ENCODE measurements around the gene SLC14A1. TPM values are rescaled to one million over a fixed set of nuclear protein-coding genes. Genes with fewer than 3 reads are reported as not detected.

Gene SLC14A1
- total and polyA plus RNA-seq, 5 donors from 2014 or later, result 7.8 to 35.1 (median 10.5) TPM

DNA sequence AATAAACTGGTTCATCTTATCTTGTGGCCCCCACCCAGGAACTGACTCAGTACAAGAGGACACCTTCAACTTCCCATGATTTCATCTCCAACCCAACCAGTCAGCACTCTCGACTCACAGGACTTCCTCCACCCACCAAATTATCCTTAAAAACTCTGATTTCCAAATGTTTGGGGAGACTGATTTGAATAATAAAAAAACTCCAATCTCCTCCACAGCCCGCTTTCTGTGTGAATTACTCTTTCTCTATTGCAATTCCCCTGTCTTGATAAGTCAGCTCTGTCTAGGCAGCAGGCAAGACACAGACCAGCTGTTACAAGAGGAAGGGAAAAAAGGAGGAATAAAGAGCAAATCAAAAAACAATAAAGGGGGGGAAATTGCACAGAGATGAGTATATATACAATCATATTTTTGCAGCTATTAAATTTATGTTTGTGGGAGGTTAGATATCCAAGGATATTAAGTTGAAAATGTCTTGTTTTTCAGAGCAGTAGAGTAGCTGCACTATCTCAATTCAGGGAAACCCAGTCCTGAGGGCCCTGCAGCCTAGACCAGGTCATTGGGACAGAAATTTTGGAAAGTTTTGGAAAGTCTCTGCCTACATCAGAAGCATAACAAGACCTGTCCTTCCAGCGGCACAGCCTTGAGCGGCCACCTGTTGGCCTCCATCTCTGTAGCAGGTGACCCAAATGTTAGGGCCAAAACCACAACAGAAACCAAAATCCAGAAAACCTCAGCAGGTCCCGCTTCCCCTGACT is 68.7 kb downstream of the SLC14A1 start:
- Histone ChIP-seq H3K27me3 (ENCODE audit: control insufficient read depth, insufficient read depth, low read length) (no peaks in the 10 kb centered on the region), H3K4me3 (ENCODE audit: low read depth, low read length) (no peak overlapping the region), H3K27ac (ENCODE audit: insufficient read depth, low read length, poor library complexity, severe bottlenecking) (no peak overlapping the region), H3K36me3 (ENCODE audit: control insufficient read depth, insufficient read depth, low read length) (no peaks in the 10 kb centered on the region), H3K4me1 (ENCODE audit: control insufficient read depth, insufficient read depth, low read length, poor library complexity, severe bottlenecking) (no peaks in the 10 kb centered on the region), H3K9me3 (ENCODE audit: control insufficient read depth in 2 of 2, low read length in 2 of 2) (no peaks in the 10 kb centered on the region)
- Mint-ChIP-seq H3K36me3 (no peaks in the 10 kb centered on the region), H3K9me3 (peaks cover 0 to 6% (median 3%) of the 10 kb centered on the region in 7 donors), H3K4me1 (no peaks in the 10 kb centered on the region), H3K27ac (no peak overlapping the region), H3K27me3 (peaks cover 9% of the 10 kb centered on the region), H3K4me3 (no peak overlapping the region)
- DNase-seq, result no peak
- no peak for ATAC-seq (ENCODE audit: low read depth in 2 of 2)

DNA sequence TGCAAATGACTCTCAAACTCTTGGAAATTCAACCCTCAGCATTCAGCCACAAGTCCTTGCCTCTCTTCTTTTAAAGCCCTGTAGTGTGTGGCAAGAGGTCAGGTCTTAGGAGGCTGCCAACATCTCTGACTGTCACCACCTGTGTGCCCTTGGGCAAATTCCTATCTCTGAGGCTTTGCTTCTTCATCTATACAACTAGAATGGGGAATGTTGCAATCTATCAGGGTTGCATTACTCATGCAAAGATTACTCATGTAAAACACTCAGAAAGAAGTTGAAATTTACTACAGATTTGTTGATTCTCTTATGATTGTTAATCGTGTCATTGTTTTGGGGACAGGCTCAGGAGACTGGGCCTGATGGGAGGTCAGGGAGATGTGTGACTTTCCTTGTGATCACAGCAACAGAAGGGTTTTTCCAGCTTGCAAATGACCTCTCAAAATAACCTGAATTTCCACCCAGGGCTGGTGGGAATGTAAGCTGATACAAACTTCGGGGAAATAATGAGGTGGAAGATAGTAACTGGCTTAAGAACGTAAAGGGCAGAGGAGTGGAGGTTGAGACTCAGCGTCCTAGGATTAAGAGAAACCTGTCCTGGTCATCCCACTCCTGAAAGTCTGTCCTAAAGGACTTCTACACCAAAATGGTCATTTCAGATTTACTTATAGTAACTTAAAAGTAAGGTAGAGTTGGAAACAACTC is 69.4 kb downstream of the SLC14A1 start:
- H3K27ac ChIP-seq (ENCODE audit: insufficient read depth, low read length, poor library complexity, severe bottlenecking), result no peak overlapping the region

DNA sequence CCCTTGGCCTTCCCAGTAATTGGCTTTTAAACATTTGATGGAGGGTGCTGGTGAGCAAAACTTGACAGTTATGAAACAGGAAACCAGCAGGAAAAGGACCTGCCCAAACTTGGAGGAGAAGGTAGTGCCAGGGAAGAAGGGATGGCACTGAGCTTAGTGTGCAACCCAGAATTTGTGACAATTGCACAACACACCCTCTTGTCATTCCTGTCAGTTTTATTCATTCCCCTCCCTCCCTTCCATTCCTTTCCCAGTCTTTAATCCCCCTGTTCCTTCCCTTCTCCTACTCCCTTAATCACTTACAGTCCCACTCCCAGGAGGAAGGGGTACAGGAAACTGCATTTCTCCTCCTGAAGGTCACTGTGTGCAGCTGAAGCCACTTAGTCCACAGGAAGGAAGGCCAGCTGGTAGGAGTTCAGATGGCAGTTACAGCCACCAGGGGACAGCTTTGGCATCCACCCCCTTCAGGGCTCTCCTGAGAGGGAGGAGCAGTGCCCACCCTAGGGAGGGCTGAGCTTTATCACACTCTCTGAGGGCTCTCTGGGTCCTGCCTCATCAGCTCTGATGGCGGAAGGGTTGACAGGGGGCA is 77.5 kb downstream of the SLC14A1 start:
- Histone ChIP-seq H3K27me3 (ENCODE audit: control insufficient read depth, insufficient read depth, low read length) (peaks cover 3% of the 10 kb centered on the region), H3K36me3 (ENCODE audit: control insufficient read depth, insufficient read depth, low read length) (no peaks in the 10 kb centered on the region), H3K27ac (ENCODE audit: insufficient read depth, low read length, poor library complexity, severe bottlenecking) (no peak overlapping the region), H3K4me1 (ENCODE audit: control insufficient read depth, insufficient read depth, low read length, poor library complexity, severe bottlenecking) (no peaks in the 10 kb centered on the region), H3K9me3 (ENCODE audit: control insufficient read depth in 2 of 2, low read length in 2 of 2) (peaks cover 0 to 5% of the 10 kb centered on the region in 2 experiments), H3K4me3 (ENCODE audit: low read depth, low read length) (no peak overlapping the region)
- no peak for ATAC-seq (ENCODE audit: low read depth in 2 of 2)
- Mint-ChIP-seq H3K9me3 (peaks cover 0 to 13% (median 1%) of the 10 kb centered on the region in 7 donors), H3K27ac (no peak overlapping the region), H3K36me3 (no peaks in the 10 kb centered on the region), H3K4me1 (no peaks in the 10 kb centered on the region), H3K27me3 (peaks cover 17% of the 10 kb centered on the region), H3K4me3 (no peak overlapping the region)
- DNase-seq, result no peak

More for the DNA sequence above, 69.4 kb downstream of the SLC14A1 start:
- Mint-ChIP-seq H3K4me3 (no peak overlapping the region), H3K9me3 (peaks cover 0 to 9% (median 3%) of the 10 kb centered on the region in 7 donors), H3K27me3 (peaks cover 9% of the 10 kb centered on the region), H3K36me3 (no peaks in the 10 kb centered on the region), H3K27ac (no peak overlapping the region), H3K4me1 (no peaks in the 10 kb centered on the region)
- H3K36me3 ChIP-seq (ENCODE audit: control insufficient read depth, insufficient read depth, low read length), result no peaks in the 10 kb centered on the region
- H3K4me3 ChIP-seq (ENCODE audit: low read depth, low read length), result no peak overlapping the region
- no peaks in the 10 kb centered on the region for H3K4me1 ChIP-seq (ENCODE audit: control insufficient read depth, insufficient read depth, low read length, poor library complexity, severe bottlenecking)
- ATAC-seq (ENCODE audit: low read depth in 2 of 2), result no peak
- no peak for DNase-seq
- H3K9me3 ChIP-seq (ENCODE audit: control insufficient read depth in 2 of 2, low read length in 2 of 2), result no peaks in the 10 kb centered on the region
- no peaks in the 10 kb centered on the region for H3K27me3 ChIP-seq (ENCODE audit: control insufficient read depth, insufficient read depth, low read length)

Other genes starting within 250 kb of the SLC14A1 start
- gene SLC14A2, start 108.7 kb upstream of the SLC14A1 start, total RNA-seq, result 0.20 TPM
- under 1 TPM; 0.21 to 0.59 (median 0.45) TPM for gene SLC14A2, start 108.7 kb upstream of the SLC14A1 start, polyA plus RNA-seq
- not detected for gene SIGLEC15, start 101.5 kb downstream of the SLC14A1 start, total RNA-seq
- gene SIGLEC15, start 101.5 kb downstream of the SLC14A1 start, polyA plus RNA-seq, result under 1 TPM in 1 of 4 donors, not detected in 3; 0.36 TPM
- 49.8 TPM for gene EPG5, start 243.1 kb downstream of the SLC14A1 start, total RNA-seq
- gene EPG5, start 243.1 kb downstream of the SLC14A1 start, polyA plus RNA-seq, result 1 to 10 TPM; 4.1 to 6.0 (median 5.2) TPM

Data from CD4-positive, CD25-positive, alpha-beta regulatory T cell (primary cell).